ENCODE measurements around the gene TCEANC2. TPM values are rescaled to one million over a fixed set of nuclear protein-coding genes. Genes with fewer than 3 reads are reported as not detected.

Gene TCEANC2
- total RNA-seq, 1 experiment from 2014 or later: 5.3 TPM

- Histone ChIP-seq H2BK15ac (ENCODE audit: low read depth, low read length) (no peak overlapping the region), H2AK5ac (ENCODE audit: insufficient read length, low read length) (no peak overlapping the region), H3K23ac (ENCODE audit: insufficient read length, low read depth, low read length) (no peak overlapping the region), H3K4me1 (ENCODE audit: insufficient read depth, low read length) (no peaks in the 10 kb centered on the region), H4K91ac (ENCODE audit: insufficient read length, low read depth, low read length) (no peak overlapping the region), H3K18ac (ENCODE audit: insufficient read length, low read depth, low read length) (no peak overlapping the region), H2AFZ (ENCODE audit: low read length) (no peak overlapping the region), H3K23me2 (ENCODE audit: insufficient read length, low read depth, low read length, poor library complexity, severe bottlenecking) (peaks cover 11% of the 10 kb centered on the region), H3K14ac (ENCODE audit: insufficient read depth, low read length) (no peak overlapping the region), H3K4ac (ENCODE audit: low read depth, low read length) (no peak overlapping the region), H3K4me2 (ENCODE audit: insufficient read depth, insufficient read length, low read length) (peak overlapping the region; percentile 98), H3K27me3 (ENCODE audit: insufficient read depth, low read length) (no peaks in the 10 kb centered on the region), H4K5ac (ENCODE audit: insufficient read length, low read depth, low read length) (no peak overlapping the region), H4K8ac (replicated peaks; ENCODE audit: insufficient read length, low read depth, low read length) (no peak overlapping the region), H2BK12ac (ENCODE audit: insufficient read length, low read depth, low read length) (no peak overlapping the region), H4K20me1 (ENCODE audit: control insufficient read depth, insufficient read depth, insufficient read length) (no peaks in the 10 kb centered on the region), H3K79me2 (ENCODE audit: insufficient read depth, low read length) (peaks cover 4% of the 10 kb centered on the region; the same call in 1 of the 2 replicates), H2BK20ac (ENCODE audit: low read depth, low read length, poor library complexity, severe bottlenecking) (no peak overlapping the region), H3K9ac (ENCODE audit: extremely low read depth, insufficient read length, low read length) (no peak overlapping the region), H2BK120ac (ENCODE audit: low read depth, low read length, poor library complexity, severe bottlenecking) (no peak overlapping the region), H3T11ph (ENCODE audit: low read length) (no peak overlapping the region), H3K79me1 (ENCODE audit: insufficient read depth, low read depth, low read length, poor library complexity, severe bottlenecking) (peaks cover 2% of the 10 kb centered on the region), H3K27ac (ENCODE audit: insufficient read length, low read depth, low read length) (no peak overlapping the region), H2BK5ac (ENCODE audit: insufficient read length, low read length) (no peak overlapping the region), H3K56ac (ENCODE audit: insufficient read length, low read depth, low read length) (no peak overlapping the region), H3K9me3 (ENCODE audit: control insufficient read depth, low read depth, low read length) (no peaks in the 10 kb centered on the region)
- Mint-ChIP-seq H3K36me3 (ENCODE audit: insufficient read depth in 1 of 3, low read depth in 3 of 3) (peaks cover 0 to 5% (median 2%) of the 10 kb centered on the region in 3 experiments; a peak in 1 of 7 replicates), H3K9me3 (no peaks in the 10 kb centered on the region), H3K4me3 (no peak overlapping the region), H3K27ac (no peak overlapping the region), H3K4me1 (peaks cover 7 to 8% of the 10 kb centered on the region in 2 experiments), H3K27me3 (ENCODE audit: low read depth) (no peaks in the 10 kb centered on the region)
- no peak for TF ChIP-seq CTCF (conservative IDR thresholded peaks at IDR 0.05)
- WGBS (ENCODE audit: extremely low coverage, insufficient read length, low lambda C conversion rate): no CpG with 5 or more reads among the region's 5 CpGs
- DNase-seq: no peak
These were observed 986 bp downstream of the TCEANC2 start for GRCh38 chr1:54054438-54054749.
